ENCODE data around the gene PSENEN. TPM values are rescaled to one million over a fixed set of nuclear protein-coding genes. Genes with fewer than 3 reads are reported as not detected.

Gene PSENEN
- total and polyA plus RNA-seq, 11 donors: 25.2 to 95.1 (median 42.3) TPM

DNA sequence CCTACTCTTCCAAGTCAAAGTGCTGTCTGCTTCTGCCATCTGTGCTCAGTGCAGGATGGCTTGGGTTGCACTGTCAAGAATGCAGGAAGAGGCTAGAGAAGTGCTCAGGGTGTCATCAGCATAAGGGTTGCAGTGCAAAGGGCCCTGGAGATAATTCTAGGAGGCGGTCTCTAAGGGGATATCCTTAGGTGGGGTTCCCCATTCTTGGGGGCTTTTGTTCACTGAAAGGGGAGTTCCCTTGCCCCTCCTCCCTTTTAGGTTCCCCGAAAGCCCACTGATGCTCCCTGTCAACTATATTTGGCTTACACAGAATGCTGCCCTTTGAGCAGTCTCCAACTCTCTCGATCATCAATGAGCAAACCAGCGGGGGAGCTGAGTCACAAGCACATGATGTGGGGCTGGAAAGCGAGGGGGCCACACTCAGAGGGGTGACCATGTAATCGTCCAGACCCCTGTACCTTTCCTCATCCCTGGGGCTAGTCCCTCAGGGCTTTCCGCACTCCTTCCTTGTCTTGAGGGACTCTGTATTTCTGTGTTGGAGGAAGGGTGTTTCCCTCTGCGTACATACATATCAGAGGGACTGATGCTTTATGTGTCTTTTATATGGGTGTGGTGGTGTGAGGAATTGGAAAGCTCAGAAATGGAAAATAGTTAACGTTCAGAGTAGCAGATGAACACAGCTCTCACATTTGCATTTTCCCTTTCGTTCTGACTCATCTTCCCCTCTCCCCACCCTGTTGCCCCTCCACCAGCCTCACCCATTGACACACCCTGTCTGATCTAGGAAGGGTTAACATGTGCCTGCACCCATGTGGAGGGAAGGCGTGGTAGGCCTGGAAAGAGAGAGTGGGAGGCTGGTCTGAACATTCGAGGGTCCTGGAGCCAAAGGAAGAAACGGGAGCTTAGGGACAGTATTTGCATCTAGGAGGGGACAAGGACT lies 34.4 kb upstream of the PSENEN start:
- ATAC-seq (no peak), DNase-seq (no peak)
- Histone ChIP-seq H3K36me3 (no peaks in the 10 kb centered on the region), H3K4me1 (peaks cover 0 to 10% (median 7%) of the 10 kb centered on the region in 12 donors), H3K27ac (peak overlapping the region in 1 of 12 donors; percentile 5), H3K27me3 (no peaks in the 10 kb centered on the region), H3K4me3 (no peak overlapping the region), H3K9me3 (no peaks in the 10 kb centered on the region)
- no peak for TF ChIP-seq POLR2A (IDR thresholded peaks at IDR 0.05)
- TF ChIP-seq, protein P1, sequence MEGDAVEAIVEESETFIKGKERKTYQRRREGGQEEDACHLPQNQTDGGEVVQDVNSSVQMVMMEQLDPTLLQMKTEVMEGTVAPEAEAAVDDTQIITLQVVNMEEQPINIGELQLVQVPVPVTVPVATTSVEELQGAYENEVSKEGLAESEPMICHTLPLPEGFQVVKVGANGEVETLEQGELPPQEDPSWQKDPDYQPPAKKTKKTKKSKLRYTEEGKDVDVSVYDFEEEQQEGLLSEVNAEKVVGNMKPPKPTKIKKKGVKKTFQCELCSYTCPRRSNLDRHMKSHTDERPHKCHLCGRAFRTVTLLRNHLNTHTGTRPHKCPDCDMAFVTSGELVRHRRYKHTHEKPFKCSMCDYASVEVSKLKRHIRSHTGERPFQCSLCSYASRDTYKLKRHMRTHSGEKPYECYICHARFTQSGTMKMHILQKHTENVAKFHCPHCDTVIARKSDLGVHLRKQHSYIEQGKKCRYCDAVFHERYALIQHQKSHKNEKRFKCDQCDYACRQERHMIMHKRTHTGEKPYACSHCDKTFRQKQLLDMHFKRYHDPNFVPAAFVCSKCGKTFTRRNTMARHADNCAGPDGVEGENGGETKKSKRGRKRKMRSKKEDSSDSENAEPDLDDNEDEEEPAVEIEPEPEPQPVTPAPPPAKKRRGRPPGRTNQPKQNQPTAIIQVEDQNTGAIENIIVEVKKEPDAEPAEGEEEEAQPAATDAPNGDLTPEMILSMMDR (IDR thresholded peaks at IDR 0.05): no peak
- intact Hi-C loops (cut with DNase I): loop anchor here in 4 of 10 donors (10.0 kb wide), 4 partner anchors 166 to 446 kb away; partner anchors contain the start of genes LRFN3 (in 2 of the 4), FFAR3 (in 1 of the 4), TMEM147 (in 1 of the 4) and USF2 (in 1 of the 4)
- 59 to 67% (median 63%) methylated on average over 13 of the region's 13 CpGs for WGBS, 4 donors

DNA sequence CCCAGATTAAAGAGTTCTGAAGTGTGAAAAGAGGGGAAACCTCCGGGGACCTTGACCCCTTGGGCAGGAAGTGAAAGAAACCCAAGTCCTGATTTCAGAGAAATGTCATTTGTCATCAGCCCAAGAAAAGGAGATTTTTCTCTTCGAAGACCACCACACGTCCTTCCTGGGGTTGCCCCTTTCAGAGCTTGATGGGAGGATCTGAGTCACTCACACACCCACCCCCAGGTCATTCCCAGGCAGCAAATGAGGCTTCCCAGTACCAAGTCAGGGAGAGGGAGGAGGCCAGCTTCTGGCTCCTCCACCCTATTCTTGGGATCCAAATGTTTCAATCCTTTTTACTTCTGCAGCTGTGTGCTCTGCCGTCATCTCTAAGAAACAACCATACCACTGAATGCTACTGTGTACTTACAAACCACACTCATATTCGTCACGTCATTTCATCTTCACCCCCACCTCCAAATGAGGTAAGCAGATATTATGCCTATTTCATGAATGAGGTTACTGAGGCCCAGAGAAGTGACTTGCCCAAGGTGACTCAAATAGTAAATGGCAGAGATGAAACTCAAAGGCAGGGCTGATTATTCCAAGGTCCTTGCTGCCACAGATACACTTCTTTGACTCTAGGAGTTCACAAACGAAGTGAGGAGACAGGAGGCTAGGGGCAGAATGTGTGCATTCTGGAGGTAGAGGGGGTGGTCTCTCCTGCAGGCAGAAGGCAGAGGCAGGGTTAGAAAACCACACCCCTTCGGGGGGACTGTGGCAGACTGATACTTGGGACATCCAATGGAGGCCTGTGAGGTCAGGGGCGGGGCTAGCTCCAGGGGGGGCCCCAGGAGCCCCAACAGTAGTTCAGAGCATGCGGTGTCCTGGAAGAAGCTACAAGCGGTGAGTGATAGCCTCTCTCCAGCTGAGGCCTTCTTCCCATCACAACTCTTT lies 32.6 kb upstream of the PSENEN start:
- peaks cover 0 to 16% (median 11%) of the 10 kb centered on the region in 12 donors for H3K4me1 ChIP-seq
- H3K27ac ChIP-seq: no peak overlapping the region
- intact Hi-C loops (cut with DNase I): loop anchor here in 4 of 10 donors (10.0 kb wide), 4 partner anchors 168 to 448 kb away; partner anchors contain the start of genes LRFN3 (in 2 of the 4), FFAR3 (in 1 of the 4), TMEM147 (in 1 of the 4) and USF2 (in 1 of the 4)
- WGBS, 4 donors: 66 to 84% (median 75%) methylated on average over 11 of the region's 11 CpGs
- H3K4me3 ChIP-seq: peak overlapping the region in 1 of 12 donors; percentile 20
- H3K9me3 ChIP-seq: no peaks in the 10 kb centered on the region
- ATAC-seq: no peak
- H3K36me3 ChIP-seq: no peaks in the 10 kb centered on the region
- no peaks in the 10 kb centered on the region for H3K27me3 ChIP-seq
- no peak for DNase-seq
- TF ChIP-seq, protein P1 (IDR thresholded peaks at IDR 0.05): no peak
- TF ChIP-seq POLR2A (IDR thresholded peaks at IDR 0.05): no peak

DNA sequence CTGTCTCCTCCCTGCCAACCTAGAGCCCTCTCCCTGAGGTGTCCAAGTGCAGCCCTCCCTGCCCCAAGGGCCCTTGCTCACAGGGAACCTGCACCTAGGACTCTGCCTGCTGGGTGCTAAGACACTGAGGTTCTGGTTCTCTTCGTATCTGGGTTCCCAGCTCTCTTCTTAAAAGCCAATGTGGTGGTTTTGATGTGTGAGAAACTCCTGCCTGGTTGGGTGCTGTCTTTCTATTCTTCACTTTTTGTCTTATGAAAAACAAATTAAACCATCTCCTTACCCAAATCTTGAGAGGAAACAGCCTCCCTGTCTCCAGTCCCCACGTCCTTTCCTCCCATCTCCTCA lies 32.0 kb upstream of the PSENEN start:
- DNase-seq (no peak), ATAC-seq (no peak)
- 69 to 80% (median 78%) methylated on average over 2 of the region's 2 CpGs for WGBS, 4 donors

More for the DNA sequence above, 32.0 kb upstream of the PSENEN start:
- Histone ChIP-seq H3K4me1 (peaks cover 0 to 17% (median 11%) of the 10 kb centered on the region in 12 donors), H3K4me3 (peak overlapping the region in 1 of 12 donors; percentile 20), H3K36me3 (no peaks in the 10 kb centered on the region), H3K27me3 (no peaks in the 10 kb centered on the region), H3K9me3 (no peaks in the 10 kb centered on the region), H3K27ac (no peak overlapping the region)
- intact Hi-C loops (cut with DNase I): loop anchor here in 4 of 10 donors (10.0 kb wide), 4 partner anchors 169 to 449 kb away; partner anchors contain the start of genes LRFN3 (in 2 of the 4), FFAR3 (in 1 of the 4), TMEM147 (in 1 of the 4) and USF2 (in 1 of the 4)
- TF ChIP-seq POLR2A (IDR thresholded peaks at IDR 0.05): no peak
- TF ChIP-seq, protein P1 (IDR thresholded peaks at IDR 0.05): no peak
